ENCODE data around the gene GSTCD.

Gene GSTCD

GRCh38 chr4:105753361-105753760, 44.8 kb downstream of the GSTCD start:
- no peak overlapping the region for H3K4me2 ChIP-seq (ENCODE audit: low read depth, low read length, poor library complexity, severe bottlenecking)
- H3K27me3 ChIP-seq (ENCODE audit: insufficient read depth, low read length, poor library complexity, severe bottlenecking): no peaks in the 10 kb centered on the region
- H3K4me1 ChIP-seq (ENCODE audit: insufficient read depth, low read length, poor library complexity, severe bottlenecking): no peaks in the 10 kb centered on the region
- no peaks in the 10 kb centered on the region for H3K79me2 ChIP-seq (ENCODE audit: insufficient read depth, low read length)
- H3K9me2 ChIP-seq (replicated peaks; ENCODE audit: low read depth, low read length): no peaks in the 10 kb centered on the region
- H3K4me3 ChIP-seq (ENCODE audit: low read length, poor library complexity, severe bottlenecking): no peak overlapping the region
- H3K36me3 ChIP-seq (ENCODE audit: insufficient read depth, low read length): no peaks in the 10 kb centered on the region
- no peaks in the 10 kb centered on the region for H4K20me1 ChIP-seq (ENCODE audit: insufficient read depth, low read length, poor library complexity, severe bottlenecking)
- H3F3A ChIP-seq (ENCODE audit: low read depth): no peaks in the 10 kb centered on the region
- H3K9ac ChIP-seq (ENCODE audit: low read depth, low read length, poor library complexity, severe bottlenecking): no peak overlapping the region
- no peak for TF ChIP-seq EZH2phosphoT487 (IDR thresholded peaks at IDR 0.05; ENCODE audit: borderline replicate concordance)
- TF ChIP-seq CTCF (conservative IDR thresholded peaks at IDR 0.05; ENCODE audit: low read length): no peak
- H2AFZ ChIP-seq (ENCODE audit: low read length): no peak overlapping the region
- H3K9me3 ChIP-seq (ENCODE audit: insufficient read depth, low read depth, low read length): no peaks in the 10 kb centered on the region

GRCh38 chr4:105755375-105755774, 46.8 kb downstream of the GSTCD start:
- no peaks in the 10 kb centered on the region for H4K20me1 ChIP-seq (ENCODE audit: insufficient read depth, low read length, poor library complexity, severe bottlenecking)
- H3K4me2 ChIP-seq (ENCODE audit: low read depth, low read length, poor library complexity, severe bottlenecking): no peak overlapping the region
- H3F3A ChIP-seq (ENCODE audit: low read depth): no peaks in the 10 kb centered on the region
- H3K36me3 ChIP-seq (ENCODE audit: insufficient read depth, low read length): no peaks in the 10 kb centered on the region
- no peaks in the 10 kb centered on the region for H3K4me1 ChIP-seq (ENCODE audit: insufficient read depth, low read length, poor library complexity, severe bottlenecking)
- no peaks in the 10 kb centered on the region for H3K9me3 ChIP-seq (ENCODE audit: insufficient read depth, low read depth, low read length)
- H3K27me3 ChIP-seq (ENCODE audit: insufficient read depth, low read length, poor library complexity, severe bottlenecking): no peaks in the 10 kb centered on the region
- H3K9ac ChIP-seq (ENCODE audit: low read depth, low read length, poor library complexity, severe bottlenecking): no peak overlapping the region
- TF ChIP-seq EZH2phosphoT487 (IDR thresholded peaks at IDR 0.05; ENCODE audit: borderline replicate concordance) (no peak), CTCF (conservative IDR thresholded peaks at IDR 0.05; ENCODE audit: low read length) (no peak)
- no peak overlapping the region for H2AFZ ChIP-seq (ENCODE audit: low read length)
- H3K79me2 ChIP-seq (ENCODE audit: insufficient read depth, low read length): no peaks in the 10 kb centered on the region
- no peaks in the 10 kb centered on the region for H3K9me2 ChIP-seq (replicated peaks; ENCODE audit: low read depth, low read length)
- H3K4me3 ChIP-seq (ENCODE audit: low read length, poor library complexity, severe bottlenecking): no peak overlapping the region

- no peaks in the 10 kb centered on the region for H3K36me3 ChIP-seq (ENCODE audit: insufficient read depth, low read length)
- no peak overlapping the region for H3K9ac ChIP-seq (ENCODE audit: low read depth, low read length, poor library complexity, severe bottlenecking)
- H3K4me3 ChIP-seq (ENCODE audit: low read length, poor library complexity, severe bottlenecking): no peak overlapping the region
- H2AFZ ChIP-seq (ENCODE audit: low read length): no peak overlapping the region
- H4K20me1 ChIP-seq (ENCODE audit: insufficient read depth, low read length, poor library complexity, severe bottlenecking): no peaks in the 10 kb centered on the region
- H3K9me2 ChIP-seq (replicated peaks; ENCODE audit: low read depth, low read length): no peaks in the 10 kb centered on the region
- no peaks in the 10 kb centered on the region for H3K9me3 ChIP-seq (ENCODE audit: insufficient read depth, low read depth, low read length)
- no peak for TF ChIP-seq EZH2phosphoT487 (IDR thresholded peaks at IDR 0.05; ENCODE audit: borderline replicate concordance)
- no peak for TF ChIP-seq CTCF (conservative IDR thresholded peaks at IDR 0.05; ENCODE audit: low read length)
- no peak overlapping the region for H3K4me2 ChIP-seq (ENCODE audit: low read depth, low read length, poor library complexity, severe bottlenecking)
- H3K79me2 ChIP-seq (ENCODE audit: insufficient read depth, low read length): no peaks in the 10 kb centered on the region
- H3K27me3 ChIP-seq (ENCODE audit: insufficient read depth, low read length, poor library complexity, severe bottlenecking): no peaks in the 10 kb centered on the region
- no peaks in the 10 kb centered on the region for H3K4me1 ChIP-seq (ENCODE audit: insufficient read depth, low read length, poor library complexity, severe bottlenecking)
- no peaks in the 10 kb centered on the region for H3F3A ChIP-seq (ENCODE audit: low read depth)
Measured at GRCh38 chr4:105758958-105759357, 50.4 kb downstream of the GSTCD start.

Data from Loucy (cell line).